Measurements from ENCODE around the gene MBOAT2. TPM values are rescaled to one million over a fixed set of nuclear protein-coding genes. Genes with fewer than 3 reads are reported as not detected.
A peak's percentile ranks its signal among the peaks of the same experiment; 100 is the strongest.

MBOAT2 gene
- total RNA-seq, 2 donors from 2014 or later, result 34.3 to 51.1 TPM

- Histone ChIP-seq H3K9ac (ENCODE audit: low read depth in 2 of 2, low read length in 2 of 2) (no peak overlapping the region), H3K9me3 (no peaks in the 10 kb centered on the region), H3K27me3 (no peaks in the 10 kb centered on the region), H3K4me1 (no peaks in the 10 kb centered on the region), H3K36me3 (no peaks in the 10 kb centered on the region), H3K27ac (no peak overlapping the region), H3K4me3 (no peak overlapping the region)
- DNase-seq, result no peak
- intact Hi-C loops (cut with DNase I), result no loop called here
- no peak for TF ChIP-seq CTCF (IDR thresholded peaks at IDR 0.05)
These were observed 161.6 kb downstream of the MBOAT2 start for GRCh38 chr2:8841932-8842331.

GRCh38 chr2:8840475-8841091 lies 162.9 kb downstream of the MBOAT2 start:
- DNase-seq, result no peak
- no peaks in the 10 kb centered on the region for H3K9me3 ChIP-seq
- no peak overlapping the region for H3K9ac ChIP-seq (ENCODE audit: low read depth in 2 of 2, low read length in 2 of 2)
- no peak overlapping the region for H3K27ac ChIP-seq
- no peak for TF ChIP-seq CTCF (IDR thresholded peaks at IDR 0.05)
- H3K4me1 ChIP-seq, result no peaks in the 10 kb centered on the region
- no peaks in the 10 kb centered on the region for H3K36me3 ChIP-seq
- no peaks in the 10 kb centered on the region for H3K27me3 ChIP-seq
- no peak overlapping the region for H3K4me3 ChIP-seq
- intact Hi-C loops (cut with DNase I), result no loop called here

GRCh38 chr2:8839189-8839965 lies 164.1 kb downstream of the MBOAT2 start:
- DNase-seq, result no peak
- intact Hi-C loops (cut with DNase I), result no loop called here
- Histone ChIP-seq H3K9me3 (no peaks in the 10 kb centered on the region), H3K4me1 (no peaks in the 10 kb centered on the region), H3K9ac (ENCODE audit: low read depth in 2 of 2, low read length in 2 of 2) (no peak overlapping the region), H3K4me3 (no peak overlapping the region), H3K27me3 (no peaks in the 10 kb centered on the region), H3K36me3 (no peaks in the 10 kb centered on the region), H3K27ac (no peak overlapping the region)
- TF ChIP-seq CTCF (IDR thresholded peaks at IDR 0.05), result no peak

GRCh38 chr2:8837795-8838140 lies 165.7 kb downstream of the MBOAT2 start:
- no peaks in the 10 kb centered on the region for H3K9me3 ChIP-seq
- no peak for TF ChIP-seq CTCF (IDR thresholded peaks at IDR 0.05)
- no peaks in the 10 kb centered on the region for H3K27me3 ChIP-seq
- no peaks in the 10 kb centered on the region for H3K36me3 ChIP-seq
- no peaks in the 10 kb centered on the region for H3K4me1 ChIP-seq
- no peak overlapping the region for H3K27ac ChIP-seq
- no peak overlapping the region for H3K9ac ChIP-seq (ENCODE audit: low read depth in 2 of 2, low read length in 2 of 2)
- H3K4me3 ChIP-seq, result peak overlapping the region; percentile 99
- DNase-seq, result no peak
- intact Hi-C loops (cut with DNase I), result no loop called here

GRCh38 chr2:8836971-8837794 lies 166.3 kb downstream of the MBOAT2 start, which contains the start of gene KIDINS220:
Gene KIDINS220, minus strand, starts transcription at chr2:8837613. Its CDS starts 10,520 bp downstream, at chr2:8827093.
- TF ChIP-seq CTCF (IDR thresholded peaks at IDR 0.05), result no peak
- DNase-seq, result peak; percentile 92
- intact Hi-C loops (cut with DNase I), result no loop called here

More at GRCh38 chr2:8836971-8837794, 166.3 kb downstream of the MBOAT2 start, which contains the start of gene KIDINS220:
- Histone ChIP-seq H3K9ac (ENCODE audit: low read depth in 2 of 2, low read length in 2 of 2) (peak within 1 kb of the TSS; percentile 85 to 98), H3K4me3 (peak within 1 kb of the TSS; percentile 99), H3K36me3 (no peaks in the 10 kb centered on the region), H3K27ac (peak within 1 kb of the TSS; percentile 70), H3K9me3 (no peaks in the 10 kb centered on the region), H3K27me3 (no peaks in the 10 kb centered on the region), H3K4me1 (no peaks in the 10 kb centered on the region)

Measured in colonic mucosa (tissue), 4 donors.